ENCODE results near the gene UNC5A. TPM values are rescaled to one million over a fixed set of nuclear protein-coding genes. Genes with fewer than 3 reads are reported as not detected.

The UNC5A gene
- total RNA-seq, 4 donors from 2014 or later = not detected

DNA sequence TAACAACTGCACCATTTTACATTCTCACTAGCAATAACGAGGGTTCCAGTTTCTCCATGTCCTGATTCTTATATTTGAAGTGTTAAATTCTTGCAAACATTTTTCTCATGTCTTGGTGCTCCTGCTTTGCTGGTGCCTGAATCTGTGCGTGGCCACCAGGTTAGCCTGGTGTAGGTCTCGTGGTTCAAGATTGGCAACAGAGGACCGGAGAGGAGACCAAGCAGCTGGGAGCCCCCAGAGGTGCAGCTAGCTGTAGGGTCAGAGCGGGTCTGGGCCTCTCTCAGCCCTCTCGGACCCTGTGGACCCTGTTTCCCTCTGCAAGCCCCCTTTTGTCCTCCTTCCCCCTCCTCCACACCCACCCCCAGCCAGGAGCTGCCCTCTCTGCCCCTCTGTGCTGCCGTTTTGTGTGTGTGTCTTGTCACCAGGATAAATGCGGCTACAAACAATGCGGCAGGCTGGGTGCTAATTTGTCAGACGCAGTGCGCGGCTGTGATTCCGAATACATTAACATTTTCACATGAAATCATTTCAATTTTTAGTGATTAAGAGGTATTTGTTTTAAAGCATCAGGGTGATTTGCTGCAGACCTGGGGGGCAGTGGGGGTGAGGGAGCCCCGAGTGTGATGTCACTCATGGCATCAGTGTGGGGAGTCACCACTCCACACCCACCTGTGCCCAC, 17.5 kb downstream of the UNC5A start:
- Histone ChIP-seq H3K27ac (no peak overlapping the region), H3K4me1 (no peaks in the 10 kb centered on the region)
- TF ChIP-seq, protein P1, sequence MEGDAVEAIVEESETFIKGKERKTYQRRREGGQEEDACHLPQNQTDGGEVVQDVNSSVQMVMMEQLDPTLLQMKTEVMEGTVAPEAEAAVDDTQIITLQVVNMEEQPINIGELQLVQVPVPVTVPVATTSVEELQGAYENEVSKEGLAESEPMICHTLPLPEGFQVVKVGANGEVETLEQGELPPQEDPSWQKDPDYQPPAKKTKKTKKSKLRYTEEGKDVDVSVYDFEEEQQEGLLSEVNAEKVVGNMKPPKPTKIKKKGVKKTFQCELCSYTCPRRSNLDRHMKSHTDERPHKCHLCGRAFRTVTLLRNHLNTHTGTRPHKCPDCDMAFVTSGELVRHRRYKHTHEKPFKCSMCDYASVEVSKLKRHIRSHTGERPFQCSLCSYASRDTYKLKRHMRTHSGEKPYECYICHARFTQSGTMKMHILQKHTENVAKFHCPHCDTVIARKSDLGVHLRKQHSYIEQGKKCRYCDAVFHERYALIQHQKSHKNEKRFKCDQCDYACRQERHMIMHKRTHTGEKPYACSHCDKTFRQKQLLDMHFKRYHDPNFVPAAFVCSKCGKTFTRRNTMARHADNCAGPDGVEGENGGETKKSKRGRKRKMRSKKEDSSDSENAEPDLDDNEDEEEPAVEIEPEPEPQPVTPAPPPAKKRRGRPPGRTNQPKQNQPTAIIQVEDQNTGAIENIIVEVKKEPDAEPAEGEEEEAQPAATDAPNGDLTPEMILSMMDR (IDR thresholded peaks at IDR 0.05) = no peak
- TF ChIP-seq POLR2AphosphoS5 (IDR thresholded peaks at IDR 0.05) = no peak
- no peak for TF ChIP-seq POLR2A (IDR thresholded peaks at IDR 0.05)
- TF ChIP-seq EP300 (IDR thresholded peaks at IDR 0.05) = no peak

DNA sequence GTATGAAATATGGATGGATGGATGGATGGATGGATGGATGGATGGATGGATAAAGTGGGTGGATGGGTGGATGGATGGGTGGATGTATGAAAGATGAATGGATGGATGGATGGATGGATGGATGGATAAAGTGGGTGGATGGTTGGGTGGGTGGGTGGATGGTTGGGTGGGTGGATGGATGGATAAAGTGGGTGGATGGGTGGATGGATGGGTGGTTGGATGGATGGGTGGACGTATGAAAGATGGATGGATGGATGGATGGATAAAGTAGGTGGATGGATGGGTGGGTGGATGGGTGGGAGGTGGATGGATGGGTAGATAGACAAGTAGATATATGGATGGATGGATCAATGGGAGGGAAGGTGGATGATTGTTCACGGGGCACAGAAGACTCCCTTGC, 19.0 kb downstream of the UNC5A start:
- 79% methylated on average over 2 of the region's 2 CpGs for WGBS
- H3K9me3 ChIP-seq = no peaks in the 10 kb centered on the region
- TF ChIP-seq POLR2AphosphoS5 (IDR thresholded peaks at IDR 0.05) = no peak
- TF ChIP-seq, protein P1 (IDR thresholded peaks at IDR 0.05) = no peak
- TF ChIP-seq EP300 (IDR thresholded peaks at IDR 0.05) = no peak
- TF ChIP-seq POLR2A (IDR thresholded peaks at IDR 0.05) = no peak
- no peaks in the 10 kb centered on the region for H3K36me3 ChIP-seq
- H3K27ac ChIP-seq = no peak overlapping the region
- no peak for DNase-seq (ENCODE audit: low spot score in 2 of 2)
- peaks cover 39% of the 10 kb centered on the region for H3K27me3 ChIP-seq
- no peaks in the 10 kb centered on the region for H3K4me1 ChIP-seq
- H3K4me3 ChIP-seq = no peak overlapping the region

More for the DNA sequence above, 17.5 kb downstream of the UNC5A start:
- no peaks in the 10 kb centered on the region for H3K9me3 ChIP-seq
- H3K4me3 ChIP-seq = no peak overlapping the region
- H3K27me3 ChIP-seq = peaks cover 39% of the 10 kb centered on the region
- DNase-seq (ENCODE audit: low spot score in 2 of 2) = no peak
- no peaks in the 10 kb centered on the region for H3K36me3 ChIP-seq
- WGBS = 84% methylated on average over 14 of the region's 14 CpGs

DNA sequence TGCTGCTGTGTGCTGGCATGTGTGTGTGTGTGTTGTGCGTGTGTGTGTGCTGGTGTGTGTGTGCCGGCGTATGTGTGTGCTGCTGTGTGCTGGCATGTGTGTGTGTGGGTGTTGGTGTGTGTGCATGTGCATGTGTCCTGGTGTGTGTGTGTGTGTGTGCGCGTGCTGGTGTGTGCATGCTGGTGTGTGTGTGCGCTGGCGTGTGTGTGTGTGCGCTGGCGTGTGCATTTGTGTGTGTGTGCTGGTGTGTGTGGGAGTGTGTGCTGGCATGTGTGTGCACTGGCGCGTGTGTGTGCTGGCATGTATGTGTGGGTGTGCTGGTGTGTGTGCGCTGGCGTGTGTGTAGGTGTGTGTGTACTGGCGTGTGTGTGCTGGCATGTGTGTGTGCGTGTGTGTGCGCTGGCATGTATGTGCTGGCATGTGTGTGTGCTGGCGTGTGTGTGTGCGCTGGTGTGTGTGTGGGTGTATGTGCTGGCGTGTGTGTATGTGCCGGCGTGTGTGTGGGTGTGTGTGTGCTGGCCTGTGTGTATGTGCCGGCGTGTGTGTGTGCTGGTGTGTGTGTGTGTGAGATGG, 20.1 kb downstream of the UNC5A start:
- no peaks in the 10 kb centered on the region for H3K4me1 ChIP-seq
- DNase-seq (ENCODE audit: low spot score in 2 of 2) = no peak
- H3K36me3 ChIP-seq = no peaks in the 10 kb centered on the region
- 81% methylated on average over 21 of the region's 23 CpGs for WGBS
- TF ChIP-seq POLR2AphosphoS5 (IDR thresholded peaks at IDR 0.05) (no peak), POLR2A (IDR thresholded peaks at IDR 0.05) (no peak), EP300 (IDR thresholded peaks at IDR 0.05) (no peak)
- TF ChIP-seq, protein P1 (IDR thresholded peaks at IDR 0.05) = no peak
- H3K27ac ChIP-seq = no peak overlapping the region
- H3K27me3 ChIP-seq = peaks cover 40% of the 10 kb centered on the region
- H3K4me3 ChIP-seq = no peak overlapping the region
- H3K9me3 ChIP-seq = no peaks in the 10 kb centered on the region

DNA sequence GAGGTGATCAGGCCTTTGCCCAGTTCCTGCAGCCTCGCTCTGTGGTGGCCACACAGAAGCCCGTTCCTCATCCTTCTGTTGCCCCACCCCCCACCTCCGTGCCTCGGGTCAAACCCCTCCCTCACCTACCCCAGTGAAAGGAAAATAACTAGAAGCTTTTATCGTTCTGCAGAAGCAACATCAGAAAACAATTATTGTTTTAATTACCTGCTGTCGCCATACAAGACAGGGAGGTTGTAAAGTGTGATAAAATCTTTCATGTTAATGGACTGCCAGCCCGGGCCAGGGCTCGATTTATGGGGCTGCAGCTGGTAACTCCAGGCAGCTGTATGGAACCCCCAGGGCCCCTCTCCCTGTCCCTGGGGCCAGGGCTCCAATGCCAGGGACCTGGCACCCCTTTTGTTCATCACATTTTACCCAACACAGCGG, 20.6 kb downstream of the UNC5A start:
- 15% methylated on average over 9 of the region's 9 CpGs for WGBS
- no peak overlapping the region for H3K4me3 ChIP-seq
- no peak for DNase-seq (ENCODE audit: low spot score in 2 of 2)
- H3K27me3 ChIP-seq = peaks cover 42% of the 10 kb centered on the region
- no peaks in the 10 kb centered on the region for H3K36me3 ChIP-seq
- no peaks in the 10 kb centered on the region for H3K9me3 ChIP-seq
- no peak for TF ChIP-seq POLR2A (IDR thresholded peaks at IDR 0.05)
- TF ChIP-seq, protein P1 (IDR thresholded peaks at IDR 0.05) = no peak
- TF ChIP-seq POLR2AphosphoS5 (IDR thresholded peaks at IDR 0.05) = no peak
- no peak for TF ChIP-seq EP300 (IDR thresholded peaks at IDR 0.05)
- no peaks in the 10 kb centered on the region for H3K4me1 ChIP-seq
- no peak overlapping the region for H3K27ac ChIP-seq

DNA sequence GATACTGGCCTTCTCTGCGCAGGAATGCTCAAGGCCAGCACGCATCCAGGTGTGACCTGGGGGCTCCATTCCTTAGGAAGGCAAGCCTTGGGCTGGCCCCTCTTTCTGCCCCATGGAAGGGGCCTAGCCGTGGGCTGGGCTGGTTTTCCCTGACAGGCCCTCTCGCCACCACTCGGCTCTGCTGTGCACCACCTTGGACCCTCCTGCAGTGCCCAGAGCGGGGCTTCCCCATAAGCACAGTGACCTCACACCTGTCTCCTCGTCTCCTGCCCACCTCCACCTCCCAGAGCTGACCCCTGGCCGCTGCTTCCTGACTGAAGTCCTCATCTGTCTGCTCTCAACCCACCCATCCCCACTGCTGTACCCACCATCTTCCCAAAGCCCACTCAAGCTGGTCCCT, 21.1 kb downstream of the UNC5A start:
- TF ChIP-seq POLR2AphosphoS5 (IDR thresholded peaks at IDR 0.05) = no peak
- TF ChIP-seq, protein P1 (IDR thresholded peaks at IDR 0.05) = no peak
- no peak for TF ChIP-seq EP300 (IDR thresholded peaks at IDR 0.05)
- no peak for TF ChIP-seq POLR2A (IDR thresholded peaks at IDR 0.05)
- Histone ChIP-seq H3K4me3 (no peak overlapping the region), H3K27me3 (peaks cover 42% of the 10 kb centered on the region), H3K9me3 (no peaks in the 10 kb centered on the region), H3K4me1 (no peaks in the 10 kb centered on the region), H3K27ac (no peak overlapping the region), H3K36me3 (no peaks in the 10 kb centered on the region)
- no peak for DNase-seq (ENCODE audit: low spot score in 2 of 2)
- 52% methylated on average over 8 of the region's 8 CpGs for WGBS
